Ammon's horn (tissue), 1 donor: Measurements from ENCODE around the gene DDR1.

ENCODE experiments used
- DNase-seq: peaks from one replicate; pipeline ENCODE4 v3.0.0-alpha.2; 2016; ENCODE audit warnings: low spot score

The DDR1 gene

DNA sequence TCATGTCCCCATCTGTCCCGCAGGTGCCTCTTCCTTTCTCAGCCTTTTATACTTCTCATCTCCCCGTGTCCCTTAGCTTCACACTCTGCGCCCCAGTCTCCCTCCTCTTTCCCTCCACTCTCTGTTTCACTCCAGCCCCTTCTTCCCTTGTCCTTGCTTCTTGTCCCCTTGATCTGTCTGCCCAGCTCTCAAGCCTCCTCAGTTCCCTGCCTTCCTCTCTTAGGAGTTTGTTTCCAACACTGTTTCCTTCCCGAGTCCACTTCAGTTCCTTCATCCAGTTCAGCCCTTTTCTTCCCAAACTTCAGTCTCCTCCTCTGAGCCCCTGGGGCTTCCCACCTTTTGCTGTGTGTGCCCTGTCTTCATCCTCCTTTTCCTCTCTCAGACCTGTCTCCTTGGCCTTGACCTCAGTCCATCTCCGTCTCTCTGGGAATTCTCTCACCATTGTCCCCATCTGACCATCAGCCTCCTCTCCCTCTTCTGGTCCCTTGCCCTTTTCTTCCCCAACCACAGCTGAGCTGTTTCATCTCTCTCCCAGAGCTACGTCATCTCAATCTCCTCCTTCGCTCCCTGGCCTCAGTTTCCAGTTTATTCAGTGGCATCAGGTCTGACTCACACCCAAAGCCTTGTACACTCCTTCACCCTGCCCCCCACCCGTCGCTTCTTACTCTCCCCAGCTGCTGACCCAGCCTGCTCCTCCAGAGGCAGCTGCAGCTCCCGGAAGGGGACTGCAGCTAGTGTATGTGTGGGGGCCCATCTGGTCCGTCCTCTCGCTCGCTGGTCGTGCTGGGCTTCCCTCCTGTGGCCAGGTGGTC, 2.7 kb upstream of the DDR1 start:
- DNase-seq = peak; percentile 52

DNA sequence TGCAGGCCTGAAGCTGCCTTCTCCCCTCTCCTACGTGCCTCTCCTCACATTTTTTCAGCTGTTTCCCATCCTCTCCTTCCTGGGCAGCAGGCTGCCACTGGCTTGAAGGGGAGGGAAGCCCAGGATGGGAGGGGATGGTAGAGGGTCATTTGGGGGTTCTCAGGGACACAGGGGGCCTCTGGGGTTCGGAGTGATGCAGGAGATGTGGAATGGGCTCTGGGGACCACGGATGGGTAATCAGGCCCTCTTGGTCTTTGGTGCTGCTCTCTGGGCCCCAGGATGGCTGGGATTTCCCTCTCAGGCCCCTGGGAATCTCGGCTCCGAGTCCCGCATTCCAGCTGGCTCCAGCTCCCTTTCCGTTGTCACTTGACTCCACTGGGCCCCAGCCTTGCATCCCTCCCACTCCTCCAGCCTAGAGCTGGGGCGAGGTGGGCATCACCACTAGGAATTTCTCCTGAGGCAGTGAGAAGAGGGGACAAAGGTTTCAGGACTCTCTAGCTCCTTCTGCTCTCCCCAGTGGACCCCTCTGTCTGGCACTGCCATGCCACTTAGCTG, 2.0 kb upstream of the DDR1 start:
- DNase-seq = no peak

DNA sequence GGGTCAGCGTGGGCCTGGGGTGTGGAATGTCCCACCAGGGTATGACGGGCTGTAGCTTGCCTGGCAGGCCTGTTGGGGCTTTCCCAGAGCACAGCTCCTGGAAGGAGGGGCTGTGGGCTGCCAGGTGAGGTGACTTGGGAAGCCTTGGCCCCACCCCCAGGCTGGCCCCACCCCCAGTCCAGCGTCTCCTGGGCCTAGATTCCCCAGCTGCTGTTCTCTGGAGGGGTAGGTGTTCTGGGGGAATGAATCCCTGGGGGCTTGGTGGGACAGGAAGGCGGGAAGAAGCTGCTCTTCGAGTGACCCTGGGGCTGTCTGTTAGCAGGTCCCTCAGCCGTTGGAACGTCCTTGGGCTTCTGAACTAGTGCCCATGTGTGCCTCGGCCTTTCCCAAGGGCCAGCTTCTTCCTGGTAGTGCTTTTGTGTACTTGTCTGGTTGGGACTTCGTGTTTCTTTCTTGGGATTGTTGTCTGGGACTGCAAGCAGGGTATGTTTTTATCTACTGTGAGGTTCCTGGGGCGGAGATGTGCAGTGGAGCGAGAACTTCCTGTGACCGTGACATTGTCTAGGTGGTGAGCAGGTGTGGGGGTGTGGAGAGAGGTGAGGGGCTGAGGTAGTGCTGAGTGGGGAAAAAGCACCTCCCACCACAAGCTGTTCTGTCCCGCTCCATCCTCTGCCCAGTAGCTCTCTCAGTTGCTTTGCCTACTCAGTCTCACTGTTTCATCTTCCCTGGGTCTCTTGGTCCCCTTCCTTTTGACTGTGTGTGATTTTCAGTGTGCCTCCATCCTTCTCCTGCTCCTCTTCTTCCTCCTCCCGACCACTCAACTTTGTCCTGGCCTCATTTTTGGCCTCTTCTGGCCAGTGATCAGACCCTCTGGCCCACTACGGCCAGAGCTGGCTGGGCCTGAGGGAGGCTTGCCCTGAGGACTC, 1.3 kb upstream of the DDR1 start:
- no peak for DNase-seq

DNA sequence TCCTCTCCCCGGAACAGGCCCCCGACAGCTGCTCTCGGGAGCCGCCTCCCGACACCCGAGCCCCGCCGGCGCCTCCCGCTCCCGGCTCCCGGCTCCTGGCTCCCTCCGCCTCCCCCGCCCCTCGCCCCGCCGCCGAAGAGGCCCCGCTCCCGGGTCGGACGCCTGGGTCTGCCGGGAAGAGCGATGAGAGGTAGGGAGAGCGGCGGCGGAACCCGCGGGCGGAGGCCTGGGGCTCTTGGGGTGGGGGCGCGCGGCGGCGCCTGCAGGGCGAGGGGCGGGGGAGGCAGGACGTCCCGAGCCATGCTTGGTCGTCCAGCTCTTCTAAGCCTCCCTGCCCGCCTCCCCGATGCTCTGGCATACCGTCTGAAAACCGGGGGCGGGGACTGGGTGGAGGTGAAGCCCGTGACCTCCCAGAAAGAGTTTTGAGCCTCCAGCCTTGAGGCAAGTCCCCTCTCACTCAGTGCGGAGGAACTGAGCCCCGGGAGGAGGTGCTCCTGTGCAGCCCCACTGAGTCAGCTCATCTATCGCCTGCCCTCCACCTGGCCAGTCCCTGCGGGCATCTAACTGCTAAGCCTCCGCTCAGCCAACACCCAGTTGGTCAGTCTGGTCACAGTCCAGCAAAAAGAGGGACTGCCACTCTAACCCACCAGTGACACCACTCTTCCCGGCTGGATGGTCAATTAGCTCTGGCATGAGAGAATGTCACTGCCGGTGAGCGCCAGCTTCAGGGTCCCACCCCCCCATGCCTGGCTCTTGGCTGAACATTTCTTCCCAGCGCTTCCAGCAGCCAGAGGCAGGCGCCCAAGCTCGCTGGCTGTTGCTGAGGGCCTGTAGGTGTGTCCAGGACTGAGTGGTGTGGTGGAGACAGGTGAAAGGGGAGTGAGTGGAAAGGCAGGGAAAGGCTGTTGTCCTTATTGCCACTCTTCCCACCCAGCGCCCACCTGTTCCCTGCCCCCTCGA, 482 bp downstream of the DDR1 start:
- DNase-seq = peak; percentile 67

DNA sequence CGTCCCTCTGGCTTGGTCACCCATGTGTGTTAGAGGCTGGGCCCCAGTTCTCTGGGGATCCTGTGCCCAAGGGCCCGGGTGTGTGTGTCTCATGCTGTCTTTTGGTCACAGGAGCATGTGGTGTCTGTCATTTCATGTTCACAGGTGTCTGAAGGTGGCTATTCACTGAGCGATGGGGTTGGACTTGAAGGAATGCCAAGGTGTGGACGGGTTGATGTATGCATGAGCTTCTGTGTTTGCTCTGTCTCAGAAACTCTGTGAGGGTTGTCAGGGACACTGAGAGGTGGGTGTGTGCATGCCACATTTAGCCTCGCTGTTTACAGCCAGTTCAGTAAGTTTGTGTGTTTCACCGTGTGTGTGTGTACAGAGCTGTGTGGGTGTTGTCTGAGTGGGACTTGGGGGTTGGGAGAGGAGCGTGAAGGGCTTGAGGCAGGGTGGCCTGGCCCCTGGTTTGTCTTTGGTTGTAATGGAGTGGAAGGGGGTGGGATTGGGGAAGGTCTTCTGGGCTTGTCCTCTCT, 1.2 kb downstream of the DDR1 start:
- DNase-seq = peak; percentile 71

DNA sequence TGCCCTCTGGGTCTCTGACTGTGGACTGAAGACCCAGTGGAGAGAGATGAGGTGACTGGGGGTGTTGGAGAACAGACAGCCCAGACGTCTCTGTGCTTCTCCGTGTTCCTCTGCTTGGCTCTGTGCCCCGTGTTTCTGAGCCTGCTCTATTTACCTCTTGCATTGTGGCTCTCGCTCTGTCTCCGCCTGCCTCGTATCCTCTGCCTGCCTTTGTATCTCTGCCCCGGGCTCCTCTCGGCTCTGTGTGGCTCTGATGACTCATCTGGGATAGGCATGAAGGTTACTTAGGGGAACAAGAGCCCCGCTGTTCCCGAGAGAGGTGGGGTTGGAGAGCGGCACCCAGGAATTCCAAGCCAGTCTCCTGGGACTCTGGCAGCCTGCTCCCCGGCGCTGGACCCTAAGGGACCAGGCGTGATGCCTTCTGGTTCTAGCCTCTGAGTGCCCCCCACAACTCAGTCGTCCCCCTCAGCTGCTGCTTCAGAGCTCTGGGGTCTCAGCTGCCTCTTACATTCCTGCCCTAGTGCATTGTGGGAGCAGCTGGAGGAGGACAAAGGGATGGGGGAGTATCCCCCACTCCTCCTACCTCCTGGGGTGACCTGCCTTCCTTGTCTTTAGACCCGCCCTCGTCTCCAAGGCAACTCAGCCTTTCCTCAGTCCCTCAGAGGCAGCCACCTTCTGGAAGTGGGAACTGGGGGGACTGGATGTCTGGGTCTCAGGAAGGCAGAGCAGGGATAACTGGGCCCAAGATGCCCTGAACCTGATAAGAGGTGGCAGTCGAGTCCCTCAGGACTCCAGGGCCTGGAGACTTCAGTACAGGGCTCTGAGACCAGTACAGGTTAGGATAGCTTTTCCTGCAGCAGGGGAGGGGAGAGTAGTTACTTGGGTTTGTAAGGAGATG, 1.9 kb downstream of the DDR1 start:
- peak; percentile 79 for DNase-seq

DNA sequence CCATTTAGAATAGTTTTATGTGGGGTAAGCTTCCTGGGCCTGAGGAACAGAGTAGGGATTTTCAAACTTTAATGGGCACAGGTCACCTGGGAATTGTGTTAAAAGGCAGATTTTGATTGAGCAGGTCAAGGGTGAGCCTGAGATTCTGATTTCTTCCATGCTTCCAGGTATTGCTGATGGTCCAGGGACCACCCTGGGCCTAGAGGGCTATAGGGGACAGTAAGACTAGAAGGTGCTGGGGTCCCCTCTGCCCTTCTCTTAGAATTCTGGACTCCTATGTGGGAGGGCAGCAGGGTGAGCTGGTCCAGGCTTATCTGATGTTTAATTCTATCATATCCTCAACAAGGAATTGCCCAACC, 2.6 kb downstream of the DDR1 start:
- no peak for DNase-seq

DNA sequence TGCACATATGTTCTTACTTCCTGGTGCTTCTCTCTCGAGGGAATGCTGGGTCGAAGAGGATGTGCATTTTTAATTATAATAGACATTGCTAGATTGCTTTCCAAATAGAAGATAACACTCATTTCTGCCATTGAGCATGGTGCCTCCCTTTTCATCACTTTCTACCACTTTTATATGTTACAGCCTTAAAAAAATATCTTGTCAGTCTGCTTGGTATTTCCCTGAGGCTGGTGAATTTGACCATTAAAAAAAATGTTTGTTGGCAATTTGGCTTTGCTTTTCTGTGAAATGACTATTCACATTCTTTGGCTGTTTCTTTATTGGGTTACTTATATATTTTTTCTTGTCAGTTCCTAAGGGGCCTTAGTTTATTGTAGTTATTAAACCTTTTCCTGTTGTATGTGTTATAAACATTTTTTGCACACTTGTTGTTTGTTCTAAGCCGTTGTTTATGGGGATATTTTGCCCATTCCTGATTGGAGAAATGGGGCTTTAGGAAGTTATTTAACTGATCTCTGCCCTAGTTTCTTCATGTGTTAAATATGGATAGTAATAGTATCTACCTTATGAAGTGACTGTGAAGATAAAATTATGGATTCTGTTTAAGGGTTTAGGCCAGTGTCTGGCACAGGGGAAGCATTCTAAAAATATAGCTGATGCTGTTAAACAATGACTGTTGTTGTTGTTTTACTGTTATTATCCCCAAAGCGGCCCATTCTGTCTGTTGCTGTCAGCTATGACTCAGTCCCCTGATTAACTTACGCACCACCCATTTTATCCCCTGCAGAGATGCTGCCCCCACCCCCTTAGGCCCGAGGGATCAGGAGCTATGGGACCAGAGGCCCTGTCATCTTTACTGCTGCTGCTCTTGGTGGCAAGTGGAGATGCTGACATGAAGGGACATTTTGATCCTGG, 3.8 kb downstream of the DDR1 start:
- peak; percentile 63 for DNase-seq

DNA sequence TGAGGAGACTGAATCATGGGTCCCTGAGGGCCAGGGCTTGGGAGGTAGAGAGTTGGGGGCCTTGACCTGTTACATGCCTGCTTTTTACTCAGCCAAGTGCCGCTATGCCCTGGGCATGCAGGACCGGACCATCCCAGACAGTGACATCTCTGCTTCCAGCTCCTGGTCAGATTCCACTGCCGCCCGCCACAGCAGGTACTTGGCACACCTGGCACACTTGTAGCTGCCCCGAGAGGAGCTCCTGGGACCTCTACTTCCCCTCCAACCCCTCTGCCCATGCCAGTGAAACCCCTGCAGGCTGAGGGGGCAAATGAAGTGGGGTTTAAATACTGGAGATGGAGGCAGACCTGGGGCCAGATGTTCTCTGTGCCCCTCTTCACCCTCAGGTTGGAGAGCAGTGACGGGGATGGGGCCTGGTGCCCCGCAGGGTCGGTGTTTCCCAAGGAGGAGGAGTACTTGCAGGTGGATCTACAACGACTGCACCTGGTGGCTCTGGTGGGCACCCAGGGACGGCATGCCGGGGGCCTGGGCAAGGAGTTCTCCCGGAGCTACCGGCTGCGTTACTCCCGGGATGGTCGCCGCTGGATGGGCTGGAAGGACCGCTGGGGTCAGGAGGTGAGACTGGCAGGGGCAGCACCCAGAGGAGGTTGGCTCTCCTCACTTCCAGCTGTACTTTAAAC, 4.6 kb downstream of the DDR1 start:
- no peak for DNase-seq

DNA sequence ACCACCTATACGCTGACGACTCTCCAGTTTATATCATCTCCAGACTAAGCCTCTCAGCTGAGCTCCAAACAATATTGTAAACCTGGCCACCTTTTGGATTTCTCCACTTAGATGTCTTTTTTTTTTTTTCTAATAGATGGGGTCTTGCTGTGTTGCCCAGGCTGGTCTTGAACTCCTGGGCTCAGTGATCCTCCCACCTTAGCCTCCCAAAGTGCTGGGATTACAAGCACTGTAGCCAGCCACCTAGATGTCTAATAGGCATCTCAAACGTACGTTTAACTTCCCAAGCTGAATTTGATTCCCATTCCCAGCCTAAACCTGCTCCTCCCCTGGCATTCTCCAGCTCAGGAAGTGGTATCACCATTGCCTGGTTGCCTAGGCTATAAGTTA, 5.2 kb downstream of the DDR1 start:
- no peak for DNase-seq

DNA sequence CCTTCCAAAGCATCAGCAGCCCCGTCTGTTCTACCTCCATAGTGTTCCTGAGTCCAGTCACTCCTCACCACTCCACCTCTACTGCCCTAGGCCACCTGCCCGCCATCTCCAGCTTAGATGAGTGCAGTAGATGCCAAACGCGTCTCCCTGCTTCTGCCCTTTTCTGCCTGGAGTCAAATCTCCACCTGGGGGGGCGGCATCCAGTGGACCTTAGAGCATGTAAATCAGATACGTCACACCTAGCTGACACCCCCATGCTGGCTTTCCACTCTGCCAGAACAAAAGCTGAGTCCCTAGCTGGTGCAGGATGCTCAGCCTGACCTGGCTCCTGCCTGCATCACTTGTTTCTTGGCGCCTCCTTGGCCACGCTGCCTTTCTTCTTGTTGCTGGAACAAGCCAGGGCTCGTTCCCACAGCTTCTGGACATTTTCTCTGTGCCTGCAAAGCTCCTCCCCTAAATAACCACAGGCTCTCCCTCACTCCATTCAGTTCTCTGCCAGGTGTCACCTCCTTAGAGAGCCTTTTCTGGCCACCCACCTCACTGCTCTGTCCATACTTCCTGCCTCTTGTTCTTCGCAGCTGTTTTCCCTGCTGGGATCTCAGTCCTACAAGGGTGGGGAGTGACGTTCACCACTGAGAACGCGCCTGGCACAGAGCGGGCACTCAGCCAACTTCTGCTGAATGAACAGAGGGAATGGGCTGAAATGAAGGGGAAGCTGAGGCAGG, 5.8 kb downstream of the DDR1 start:
- DNase-seq = peak; percentile 92

DNA sequence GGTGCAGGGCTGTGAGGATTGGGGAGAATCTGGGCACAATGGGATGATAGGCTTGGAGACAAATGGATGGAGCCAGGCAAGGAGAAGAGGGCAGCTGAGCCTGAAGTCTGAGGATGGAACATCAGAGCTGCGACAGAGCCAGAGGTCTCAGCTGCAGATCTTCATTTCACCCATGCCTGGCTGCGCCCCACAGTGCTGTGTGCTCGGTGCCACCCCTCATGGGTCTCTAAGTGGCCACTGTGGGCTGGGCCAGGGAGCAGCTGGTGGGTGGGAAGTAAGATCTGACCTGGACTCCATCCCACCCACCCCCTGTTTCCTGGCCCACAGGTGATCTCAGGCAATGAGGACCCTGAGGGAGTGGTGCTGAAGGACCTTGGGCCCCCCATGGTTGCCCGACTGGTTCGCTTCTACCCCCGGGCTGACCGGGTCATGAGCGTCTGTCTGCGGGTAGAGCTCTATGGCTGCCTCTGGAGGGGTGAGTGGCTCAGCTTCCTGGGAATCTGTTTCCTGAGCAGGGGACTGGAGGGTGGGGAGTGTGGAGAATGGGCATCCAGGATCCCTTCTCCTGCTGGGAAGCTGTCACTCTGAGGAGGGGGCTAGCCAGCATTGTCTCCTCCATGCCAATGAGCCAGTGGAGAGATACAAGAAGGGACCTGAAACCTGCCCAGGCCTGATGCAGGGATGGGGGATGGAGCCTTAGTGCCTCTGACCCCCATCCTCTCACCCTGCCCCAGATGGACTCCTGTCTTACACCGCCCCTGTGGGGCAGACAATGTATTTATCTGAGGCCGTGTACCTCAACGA, 6.5 kb downstream of the DDR1 start:
- DNase-seq = no peak

DNA sequence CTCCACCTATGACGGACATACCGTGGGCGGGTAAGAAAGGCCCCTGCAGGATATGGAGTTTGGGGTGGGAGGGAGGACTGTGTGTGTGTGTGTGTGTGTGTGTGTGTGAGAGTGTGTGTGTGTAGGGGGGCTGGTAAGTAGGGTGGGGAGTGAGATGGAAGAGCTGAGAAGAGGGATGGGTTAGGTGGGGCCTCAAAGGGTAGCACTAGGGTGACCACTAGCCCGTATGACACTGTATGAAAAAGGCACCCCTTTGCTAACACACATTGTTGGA, 7.1 kb downstream of the DDR1 start:
- DNase-seq = no peak

DNA sequence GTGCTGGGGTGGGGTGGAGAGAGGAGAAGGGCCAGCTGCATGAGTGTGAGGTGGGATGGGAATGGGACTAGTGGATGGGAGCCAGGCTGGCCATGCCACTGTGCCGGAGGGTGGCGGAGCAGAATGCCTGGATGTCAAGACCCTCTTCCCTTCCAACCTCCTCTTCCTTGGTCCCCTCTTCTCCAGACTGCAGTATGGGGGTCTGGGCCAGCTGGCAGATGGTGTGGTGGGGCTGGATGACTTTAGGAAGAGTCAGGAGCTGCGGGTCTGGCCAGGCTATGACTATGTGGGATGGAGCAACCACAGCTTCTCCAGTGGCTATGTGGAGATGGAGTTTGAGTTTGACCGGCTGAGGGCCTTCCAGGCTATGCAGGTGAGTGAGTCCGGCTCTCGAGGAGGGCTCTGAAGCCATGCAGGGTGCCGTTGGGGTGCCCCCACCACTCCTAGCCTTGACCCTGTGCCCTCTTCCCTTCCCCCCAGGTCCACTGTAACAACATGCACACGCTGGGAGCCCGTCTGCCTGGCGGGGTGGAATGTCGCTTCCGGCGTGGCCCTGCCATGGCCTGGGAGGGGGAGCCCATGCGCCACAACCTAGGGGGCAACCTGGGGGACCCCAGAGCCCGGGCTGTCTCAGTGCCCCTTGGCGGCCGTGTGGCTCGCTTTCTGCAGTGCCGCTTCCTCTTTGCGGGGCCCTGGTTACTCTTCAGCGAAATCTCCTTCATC, 7.7 kb downstream of the DDR1 start:
- DNase-seq = no peak

DNA sequence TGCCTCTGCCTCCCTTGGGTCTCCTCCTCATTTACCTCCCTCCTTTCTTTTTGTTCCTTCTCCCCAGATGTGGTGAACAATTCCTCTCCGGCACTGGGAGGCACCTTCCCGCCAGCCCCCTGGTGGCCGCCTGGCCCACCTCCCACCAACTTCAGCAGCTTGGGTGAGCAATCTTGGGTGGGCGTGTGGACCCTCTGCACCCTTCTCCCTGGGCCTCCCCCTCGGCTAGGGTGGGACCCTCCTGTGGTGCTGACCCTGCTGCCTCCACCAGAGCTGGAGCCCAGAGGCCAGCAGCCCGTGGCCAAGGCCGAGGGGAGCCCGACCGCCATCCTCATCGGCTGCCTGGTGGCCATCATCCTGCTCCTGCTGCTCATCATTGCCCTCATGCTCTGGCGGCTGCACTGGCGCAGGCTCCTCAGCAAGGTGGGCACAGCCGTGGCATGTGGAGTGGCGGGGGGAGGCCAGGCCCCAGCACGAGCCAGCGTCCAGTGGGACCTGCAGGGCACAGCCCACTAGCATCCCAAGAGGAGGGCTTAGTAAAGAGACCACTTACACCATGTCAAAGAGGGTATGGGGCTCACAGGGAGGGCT, 8.8 kb downstream of the DDR1 start:
- DNase-seq = no peak

DNA sequence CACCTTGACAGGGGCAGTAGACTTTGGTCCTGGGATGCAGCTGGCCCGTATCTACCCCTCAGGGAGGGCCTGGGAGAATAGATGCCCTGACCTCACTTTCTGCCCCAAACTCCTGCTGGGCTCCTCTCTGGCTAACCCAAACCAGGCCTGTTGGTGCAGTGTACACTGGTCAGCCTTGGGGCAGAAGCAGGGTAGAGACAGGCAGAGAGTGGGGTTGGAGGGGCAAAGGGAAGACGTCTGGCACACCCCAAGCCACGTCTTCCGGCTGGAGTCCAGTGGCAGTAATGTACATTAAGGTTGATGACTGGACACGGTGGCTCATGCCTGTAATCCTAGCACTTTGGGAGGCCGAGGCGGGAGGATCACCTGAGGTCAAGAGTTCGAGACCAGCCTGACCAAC, 9.3 kb downstream of the DDR1 start:
- DNase-seq = no peak
